Erythroblast (primary cell): ENCODE data around the gene RBMY1F.
"Not testable (repeated sequence)": the region's sequence is repeated elsewhere in the genome, so short reads cannot be mapped to it uniquely, and the experiment has no call there.

Experiments used
- DNase-seq, 2 experiments: peaks; one replicate each; lab custom pipeline; 2025; lab: John Stamatoyannopoulos, UW

RBMY1F gene

GRCh38 chrY:22182823-22183222 is at the start of gene RBMY1F:
Gene RBMY1F (minus strand): TSS chrY:22182923. CDS start chrY:22180969, 1,954 bp downstream.
- not testable (repeated sequence) for DNase-seq

DNA sequence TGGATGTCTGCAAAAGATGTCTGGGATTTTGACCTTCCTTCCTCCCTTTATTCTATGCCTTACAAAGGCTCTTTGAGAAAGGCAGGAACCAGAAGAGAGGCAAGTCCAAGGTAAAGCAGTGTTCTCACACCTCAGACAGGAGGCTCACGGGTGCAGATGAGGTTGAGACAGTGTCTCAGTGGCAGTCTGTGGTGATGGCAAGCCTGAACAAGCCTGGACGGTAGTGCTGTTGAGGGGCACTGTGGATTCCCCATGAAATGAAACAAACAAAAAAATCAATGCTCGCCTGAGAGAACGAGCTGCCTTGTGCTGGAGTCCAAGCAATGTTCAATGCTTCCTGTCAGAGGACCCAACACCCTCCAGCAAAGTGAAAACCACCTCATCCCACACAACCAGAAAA is 31.6 kb downstream of the RBMY1F start:
- DNase-seq, result not testable (repeated sequence)

DNA sequence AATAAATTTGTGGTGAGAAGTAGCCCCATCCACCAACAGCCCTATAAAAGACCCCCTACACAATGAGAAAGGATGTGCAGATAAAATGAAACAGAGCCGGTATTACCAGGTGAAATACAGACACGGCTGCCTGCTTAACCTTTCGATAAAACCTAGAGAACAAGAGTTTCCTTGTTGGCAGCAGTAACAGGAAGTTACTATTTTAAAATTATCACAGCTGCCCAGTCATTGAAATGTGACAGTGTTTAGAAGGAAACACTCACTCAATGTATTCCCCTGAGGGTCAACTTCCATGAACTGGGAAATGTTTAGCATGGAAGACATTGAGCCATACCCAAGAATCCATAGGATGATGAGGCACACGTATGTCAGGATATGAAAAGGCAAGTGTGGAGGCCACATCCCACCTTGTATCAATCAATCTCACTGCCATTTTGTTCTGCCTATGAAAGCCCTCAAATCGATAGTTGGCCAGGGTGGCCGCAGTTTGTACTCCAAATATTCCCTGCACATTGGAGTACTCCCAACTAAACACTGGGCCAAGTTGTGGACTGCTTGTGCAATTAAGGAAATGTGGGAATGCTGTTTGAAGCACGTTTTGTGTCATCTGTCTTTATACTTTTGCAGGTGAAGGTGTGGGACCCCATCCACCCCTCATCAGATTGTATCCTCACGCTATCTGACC is 41.6 kb downstream of the RBMY1F start:
- DNase-seq, result not testable (repeated sequence)

DNA sequence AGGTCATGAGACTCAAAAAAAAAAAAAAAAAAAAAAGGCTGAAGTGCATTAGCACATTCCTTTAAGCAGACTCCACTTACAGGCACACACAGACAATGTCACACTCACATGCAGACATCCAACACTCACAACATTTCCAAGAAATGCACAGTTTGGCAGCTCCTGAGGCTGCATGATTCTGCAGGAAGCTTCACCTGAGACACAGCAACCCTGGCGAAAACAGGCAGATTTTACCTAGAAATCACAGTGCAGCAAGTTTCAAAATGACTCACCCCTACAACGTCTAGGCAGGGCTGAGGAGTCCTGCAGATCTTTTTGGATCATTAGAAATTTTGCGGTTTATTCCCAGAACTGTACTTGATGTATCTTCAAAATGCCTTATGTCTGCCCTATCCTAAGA is 48.0 kb downstream of the RBMY1F start:
- DNase-seq, result not testable (repeated sequence)

DNA sequence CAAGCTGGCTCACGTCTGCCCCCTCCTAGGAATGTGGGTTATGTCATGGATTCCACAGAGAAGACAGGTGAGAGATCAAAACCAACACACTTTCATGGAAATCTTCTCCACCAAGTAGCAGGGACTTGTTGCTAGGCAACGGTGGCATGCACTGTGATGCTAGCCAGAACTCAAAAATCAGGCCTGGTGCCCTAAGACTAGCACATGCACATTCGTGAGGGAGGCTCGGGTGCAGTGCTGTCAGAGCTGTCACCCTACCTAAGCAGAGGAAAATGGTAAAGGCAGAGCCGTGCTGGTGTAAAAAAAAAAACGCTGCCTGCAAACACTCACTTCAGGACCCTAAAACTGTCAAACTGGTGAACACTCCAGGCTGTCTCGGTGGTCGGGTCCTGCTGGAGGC is 52.2 kb downstream of the RBMY1F start:
- DNase-seq, result not testable (repeated sequence)
